SW480 (cell line): ENCODE measurements around the gene FAM124B.
A peak's percentile ranks its signal among the peaks of the same experiment; 100 is the strongest.
"Not testable (repeated sequence)": the region's sequence is repeated elsewhere in the genome, so short reads cannot be mapped to it uniquely, and the experiment has no call there.

ENCODE experiments used
- DNase-seq: peaks from one replicate; pipeline ENCODE4 v3.0.0-alpha.2; 2016; ENCODE audit warnings: low spot score

FAM124B gene

GRCh38 chr2:224413381-224413780 is 11.5 kb upstream of the FAM124B start:
- no peak for DNase-seq

- no peak for DNase-seq
Measured at GRCh38 chr2:224412141-224413015, 10.5 kb upstream of the FAM124B start.

- DNase-seq, result no peak
Measured at GRCh38 chr2:224410946-224411561, 9.1 kb upstream of the FAM124B start.

GRCh38 chr2:224408676-224409075 is 6.8 kb upstream of the FAM124B start:
- DNase-seq, result no peak

- DNase-seq, result no peak
Measured at GRCh38 chr2:224407241-224407701, 5.4 kb upstream of the FAM124B start.

- no peak for DNase-seq
Measured at GRCh38 chr2:224405841-224406370, 4.0 kb upstream of the FAM124B start.

- no peak for DNase-seq
Measured at GRCh38 chr2:224405412-224405811, 3.5 kb upstream of the FAM124B start.

- no peak for DNase-seq
Measured at GRCh38 chr2:224404796-224405195, 2.9 kb upstream of the FAM124B start.

- DNase-seq, result no peak
Measured at GRCh38 chr2:224403657-224404056, 1.8 kb upstream of the FAM124B start.

- no peak for DNase-seq
Measured at GRCh38 chr2:224400886-224401632, 848 bp downstream of the FAM124B start.

GRCh38 chr2:224400174-224400810 is 1.6 kb downstream of the FAM124B start:
- DNase-seq, result no peak

- DNase-seq, result no peak
Measured at GRCh38 chr2:224398289-224398688, 3.6 kb downstream of the FAM124B start.

GRCh38 chr2:224397100-224397499 is 4.8 kb downstream of the FAM124B start:
- not testable (repeated sequence) for DNase-seq

- DNase-seq, result peak; percentile 47
Measured at GRCh38 chr2:224395620-224396390, 6.1 kb downstream of the FAM124B start.

GRCh38 chr2:224393157-224393872 is 8.6 kb downstream of the FAM124B start:
- no peak for DNase-seq

- no peak for DNase-seq
Measured at GRCh38 chr2:224392545-224392944, 9.4 kb downstream of the FAM124B start.

- DNase-seq, result no peak
Measured at GRCh38 chr2:224389317-224389716, 12.6 kb downstream of the FAM124B start.

GRCh38 chr2:224386876-224387275 is 15.0 kb downstream of the FAM124B start:
- DNase-seq, result no peak

GRCh38 chr2:224382973-224383555 is 18.8 kb downstream of the FAM124B start:
- DNase-seq, result no peak

GRCh38 chr2:224382280-224382647 is 19.6 kb downstream of the FAM124B start:
- DNase-seq, result not testable (repeated sequence)
